Measurements from ENCODE around the gene HNRNPU.

DNA sequence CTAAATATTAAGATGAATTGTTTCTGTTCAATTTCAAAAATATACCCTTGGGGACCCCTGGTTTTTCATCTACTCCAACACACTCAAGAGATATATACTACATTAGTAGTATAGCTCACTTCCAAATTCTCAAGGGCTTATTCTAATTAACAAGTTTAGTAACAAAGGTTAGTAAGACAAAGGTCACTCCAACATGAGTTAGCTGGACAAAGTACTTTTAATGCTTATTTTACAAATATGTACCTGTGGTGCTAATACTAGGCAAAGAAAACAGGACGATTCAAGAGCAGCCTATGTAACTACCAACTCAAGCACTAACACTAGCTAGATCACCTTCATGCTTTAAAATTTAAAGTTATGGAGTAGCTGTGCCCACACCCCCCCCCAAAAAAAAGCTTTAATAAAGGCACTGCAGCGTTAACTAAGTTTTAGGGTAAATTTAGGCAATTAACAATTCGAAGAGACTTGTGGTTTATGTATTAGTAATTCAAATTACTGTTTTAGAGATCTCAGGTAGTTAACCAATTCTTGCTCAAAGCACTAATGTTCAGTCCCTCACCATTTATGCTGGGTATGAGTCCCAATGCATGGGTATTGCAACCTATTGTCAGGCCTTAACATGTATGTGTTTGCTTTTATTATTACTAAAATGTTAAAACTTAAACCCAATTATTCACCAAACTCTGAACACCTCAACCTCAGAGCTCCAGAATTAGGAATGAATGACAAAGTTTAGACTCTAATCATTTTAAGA, 14.1 kb downstream of the HNRNPU start:
- TF ChIP-seq, protein P1, sequence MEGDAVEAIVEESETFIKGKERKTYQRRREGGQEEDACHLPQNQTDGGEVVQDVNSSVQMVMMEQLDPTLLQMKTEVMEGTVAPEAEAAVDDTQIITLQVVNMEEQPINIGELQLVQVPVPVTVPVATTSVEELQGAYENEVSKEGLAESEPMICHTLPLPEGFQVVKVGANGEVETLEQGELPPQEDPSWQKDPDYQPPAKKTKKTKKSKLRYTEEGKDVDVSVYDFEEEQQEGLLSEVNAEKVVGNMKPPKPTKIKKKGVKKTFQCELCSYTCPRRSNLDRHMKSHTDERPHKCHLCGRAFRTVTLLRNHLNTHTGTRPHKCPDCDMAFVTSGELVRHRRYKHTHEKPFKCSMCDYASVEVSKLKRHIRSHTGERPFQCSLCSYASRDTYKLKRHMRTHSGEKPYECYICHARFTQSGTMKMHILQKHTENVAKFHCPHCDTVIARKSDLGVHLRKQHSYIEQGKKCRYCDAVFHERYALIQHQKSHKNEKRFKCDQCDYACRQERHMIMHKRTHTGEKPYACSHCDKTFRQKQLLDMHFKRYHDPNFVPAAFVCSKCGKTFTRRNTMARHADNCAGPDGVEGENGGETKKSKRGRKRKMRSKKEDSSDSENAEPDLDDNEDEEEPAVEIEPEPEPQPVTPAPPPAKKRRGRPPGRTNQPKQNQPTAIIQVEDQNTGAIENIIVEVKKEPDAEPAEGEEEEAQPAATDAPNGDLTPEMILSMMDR (conservative IDR thresholded peaks at IDR 0.05; ENCODE audit: low read depth in 2 of 2) = no peak
- TF ChIP-seq ZNF114 (CRISPR knock-in tag; IDR thresholded peaks at IDR 0.05) = no peak
- TF ChIP-seq POLR2AphosphoS5 (IDR thresholded peaks at IDR 0.05; ENCODE audit: low read depth) = no peak; the same call in 1 of the 2 replicates
- no peak for TF ChIP-seq CREB1 (CRISPR knock-in tag; IDR thresholded peaks at IDR 0.05; ENCODE audit: low read depth)
- TF ChIP-seq EZH2 (IDR thresholded peaks at IDR 0.05; ENCODE audit: low read depth, unreplicated experiment) = no peak
- TF ChIP-seq, protein P2, sequence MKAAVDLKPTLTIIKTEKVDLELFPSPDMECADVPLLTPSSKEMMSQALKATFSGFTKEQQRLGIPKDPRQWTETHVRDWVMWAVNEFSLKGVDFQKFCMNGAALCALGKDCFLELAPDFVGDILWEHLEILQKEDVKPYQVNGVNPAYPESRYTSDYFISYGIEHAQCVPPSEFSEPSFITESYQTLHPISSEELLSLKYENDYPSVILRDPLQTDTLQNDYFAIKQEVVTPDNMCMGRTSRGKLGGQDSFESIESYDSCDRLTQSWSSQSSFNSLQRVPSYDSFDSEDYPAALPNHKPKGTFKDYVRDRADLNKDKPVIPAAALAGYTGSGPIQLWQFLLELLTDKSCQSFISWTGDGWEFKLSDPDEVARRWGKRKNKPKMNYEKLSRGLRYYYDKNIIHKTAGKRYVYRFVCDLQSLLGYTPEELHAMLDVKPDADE (IDR thresholded peaks at IDR 0.05) = no peak
- no peak for TF ChIP-seq EZH2phosphoT487 (IDR thresholded peaks at IDR 0.05; ENCODE audit: unreplicated experiment)
- TF ChIP-seq, protein P3, sequence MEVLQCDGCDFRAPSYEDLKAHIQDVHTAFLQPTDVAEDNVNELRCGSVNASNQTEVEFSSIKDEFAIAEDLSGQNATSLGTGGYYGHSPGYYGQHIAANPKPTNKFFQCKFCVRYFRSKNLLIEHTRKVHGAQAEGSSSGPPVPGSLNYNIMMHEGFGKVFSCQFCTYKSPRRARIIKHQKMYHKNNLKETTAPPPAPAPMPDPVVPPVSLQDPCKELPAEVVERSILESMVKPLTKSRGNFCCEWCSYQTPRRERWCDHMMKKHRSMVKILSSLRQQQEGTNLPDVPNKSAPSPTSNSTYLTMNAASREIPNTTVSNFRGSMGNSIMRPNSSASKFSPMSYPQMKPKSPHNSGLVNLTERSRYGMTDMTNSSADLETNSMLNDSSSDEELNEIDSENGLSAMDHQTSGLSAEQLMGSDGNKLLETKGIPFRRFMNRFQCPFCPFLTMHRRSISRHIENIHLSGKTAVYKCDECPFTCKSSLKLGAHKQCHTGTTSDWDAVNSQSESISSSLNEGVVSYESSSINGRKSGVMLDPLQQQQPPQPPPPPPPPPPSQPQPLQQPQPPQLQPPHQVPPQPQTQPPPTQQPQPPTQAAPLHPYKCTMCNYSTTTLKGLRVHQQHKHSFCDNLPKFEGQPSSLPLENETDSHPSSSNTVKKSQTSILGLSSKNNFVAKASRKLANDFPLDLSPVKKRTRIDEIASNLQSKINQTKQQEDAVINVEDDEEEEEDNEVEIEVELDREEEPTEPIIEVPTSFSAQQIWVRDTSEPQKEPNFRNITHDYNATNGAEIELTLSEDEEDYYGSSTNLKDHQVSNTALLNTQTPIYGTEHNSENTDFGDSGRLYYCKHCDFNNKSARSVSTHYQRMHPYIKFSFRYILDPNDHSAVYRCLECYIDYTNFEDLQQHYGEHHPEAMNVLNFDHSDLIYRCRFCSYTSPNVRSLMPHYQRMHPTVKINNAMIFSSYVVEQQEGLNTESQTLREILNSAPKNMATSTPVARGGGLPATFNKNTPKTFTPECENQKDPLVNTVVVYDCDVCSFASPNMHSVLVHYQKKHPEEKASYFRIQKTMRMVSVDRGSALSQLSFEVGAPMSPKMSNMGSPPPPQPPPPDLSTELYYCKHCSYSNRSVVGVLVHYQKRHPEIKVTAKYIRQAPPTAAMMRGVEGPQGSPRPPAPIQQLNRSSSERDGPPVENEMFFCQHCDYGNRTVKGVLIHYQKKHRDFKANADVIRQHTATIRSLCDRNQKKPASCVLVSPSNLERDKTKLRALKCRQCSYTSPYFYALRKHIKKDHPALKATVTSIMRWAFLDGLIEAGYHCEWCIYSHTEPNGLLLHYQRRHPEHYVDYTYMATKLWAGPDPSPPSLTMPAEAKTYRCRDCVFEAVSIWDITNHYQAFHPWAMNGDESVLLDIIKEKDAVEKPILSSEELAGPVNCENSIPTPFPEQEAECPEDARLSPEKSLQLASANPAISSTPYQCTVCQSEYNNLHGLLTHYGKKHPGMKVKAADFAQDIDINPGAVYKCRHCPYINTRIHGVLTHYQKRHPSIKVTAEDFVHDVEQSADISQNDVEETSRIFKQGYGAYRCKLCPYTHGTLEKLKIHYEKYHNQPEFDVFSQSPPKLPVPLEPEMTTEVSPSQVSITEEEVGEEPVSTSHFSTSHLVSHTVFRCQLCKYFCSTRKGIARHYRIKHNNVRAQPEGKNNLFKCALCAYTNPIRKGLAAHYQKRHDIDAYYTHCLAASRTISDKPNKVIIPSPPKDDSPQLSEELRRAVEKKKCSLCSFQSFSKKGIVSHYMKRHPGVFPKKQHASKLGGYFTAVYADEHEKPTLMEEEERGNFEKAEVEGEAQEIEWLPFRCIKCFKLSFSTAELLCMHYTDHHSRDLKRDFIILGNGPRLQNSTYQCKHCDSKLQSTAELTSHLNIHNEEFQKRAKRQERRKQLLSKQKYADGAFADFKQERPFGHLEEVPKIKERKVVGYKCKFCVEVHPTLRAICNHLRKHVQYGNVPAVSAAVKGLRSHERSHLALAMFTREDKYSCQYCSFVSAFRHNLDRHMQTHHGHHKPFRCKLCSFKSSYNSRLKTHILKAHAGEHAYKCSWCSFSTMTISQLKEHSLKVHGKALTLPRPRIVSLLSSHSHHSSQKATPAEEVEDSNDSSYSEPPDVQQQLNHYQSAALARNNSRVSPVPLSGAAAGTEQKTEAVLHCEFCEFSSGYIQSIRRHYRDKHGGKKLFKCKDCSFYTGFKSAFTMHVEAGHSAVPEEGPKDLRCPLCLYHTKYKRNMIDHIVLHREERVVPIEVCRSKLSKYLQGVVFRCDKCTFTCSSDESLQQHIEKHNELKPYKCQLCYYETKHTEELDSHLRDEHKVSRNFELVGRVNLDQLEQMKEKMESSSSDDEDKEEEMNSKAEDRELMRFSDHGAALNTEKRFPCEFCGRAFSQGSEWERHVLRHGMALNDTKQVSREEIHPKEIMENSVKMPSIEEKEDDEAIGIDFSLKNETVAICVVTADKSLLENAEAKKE (CRISPR knock-in tag; IDR thresholded peaks at IDR 0.05) = no peak
- no peak for TF ChIP-seq STAT1 (IDR thresholded peaks at IDR 0.05; ENCODE audit: unreplicated experiment)
- TF ChIP-seq, protein P4, sequence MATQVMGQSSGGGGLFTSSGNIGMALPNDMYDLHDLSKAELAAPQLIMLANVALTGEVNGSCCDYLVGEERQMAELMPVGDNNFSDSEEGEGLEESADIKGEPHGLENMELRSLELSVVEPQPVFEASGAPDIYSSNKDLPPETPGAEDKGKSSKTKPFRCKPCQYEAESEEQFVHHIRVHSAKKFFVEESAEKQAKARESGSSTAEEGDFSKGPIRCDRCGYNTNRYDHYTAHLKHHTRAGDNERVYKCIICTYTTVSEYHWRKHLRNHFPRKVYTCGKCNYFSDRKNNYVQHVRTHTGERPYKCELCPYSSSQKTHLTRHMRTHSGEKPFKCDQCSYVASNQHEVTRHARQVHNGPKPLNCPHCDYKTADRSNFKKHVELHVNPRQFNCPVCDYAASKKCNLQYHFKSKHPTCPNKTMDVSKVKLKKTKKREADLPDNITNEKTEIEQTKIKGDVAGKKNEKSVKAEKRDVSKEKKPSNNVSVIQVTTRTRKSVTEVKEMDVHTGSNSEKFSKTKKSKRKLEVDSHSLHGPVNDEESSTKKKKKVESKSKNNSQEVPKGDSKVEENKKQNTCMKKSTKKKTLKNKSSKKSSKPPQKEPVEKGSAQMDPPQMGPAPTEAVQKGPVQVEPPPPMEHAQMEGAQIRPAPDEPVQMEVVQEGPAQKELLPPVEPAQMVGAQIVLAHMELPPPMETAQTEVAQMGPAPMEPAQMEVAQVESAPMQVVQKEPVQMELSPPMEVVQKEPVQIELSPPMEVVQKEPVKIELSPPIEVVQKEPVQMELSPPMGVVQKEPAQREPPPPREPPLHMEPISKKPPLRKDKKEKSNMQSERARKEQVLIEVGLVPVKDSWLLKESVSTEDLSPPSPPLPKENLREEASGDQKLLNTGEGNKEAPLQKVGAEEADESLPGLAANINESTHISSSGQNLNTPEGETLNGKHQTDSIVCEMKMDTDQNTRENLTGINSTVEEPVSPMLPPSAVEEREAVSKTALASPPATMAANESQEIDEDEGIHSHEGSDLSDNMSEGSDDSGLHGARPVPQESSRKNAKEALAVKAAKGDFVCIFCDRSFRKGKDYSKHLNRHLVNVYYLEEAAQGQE (IDR thresholded peaks at IDR 0.05; ENCODE audit: unreplicated experiment) = no peak
- no peak for TF ChIP-seq ZNF331 (CRISPR knock-in tag; IDR thresholded peaks at IDR 0.05; ENCODE audit: low read depth)

Measured in GM23338 (cell line).